ENCODE data around the gene PDE4D. TPM values are rescaled to one million over a fixed set of nuclear protein-coding genes. Genes with fewer than 3 reads are reported as not detected.

The PDE4D gene
- total and polyA plus RNA-seq, 3 donors from 2014 or later: 7.8 to 13.9 (median 8.7) TPM

- Histone ChIP-seq H3K9me3 (no peaks in the 10 kb centered on the region), H3K4me1 (no peaks in the 10 kb centered on the region), H3K4me3 (no peak overlapping the region), H3K36me3 (ENCODE audit: low read depth, missing control alignments) (no peaks in the 10 kb centered on the region), H3K27me3 (no peaks in the 10 kb centered on the region), H3K27ac (no peak overlapping the region)
- intact Hi-C loops (cut with DNase I; ENCODE audit: low total_unique reads): no loop called here
- no peak for DNase-seq
- WGBS, 2 donors: 85 to 97% methylated on average over 2 of the region's 2 CpGs
- no peak for TF ChIP-seq POLR2A (IDR thresholded peaks at IDR 0.05)
- no peak for TF ChIP-seq CTCF (IDR thresholded peaks at IDR 0.05)
Measured at GRCh38 chr5:59152701-59153245, 740.8 kb downstream of the PDE4D start.

GRCh38 chr5:59151162-59151889, 742.2 kb downstream of the PDE4D start:
- intact Hi-C loops (cut with DNase I; ENCODE audit: low total_unique reads): no loop called here
- no peak for DNase-seq
- no peaks in the 10 kb centered on the region for H3K36me3 ChIP-seq (ENCODE audit: low read depth, missing control alignments)
- TF ChIP-seq POLR2A (IDR thresholded peaks at IDR 0.05): no peak
- no peak for TF ChIP-seq CTCF (IDR thresholded peaks at IDR 0.05)
- no peaks in the 10 kb centered on the region for H3K9me3 ChIP-seq
- no peak overlapping the region for H3K4me3 ChIP-seq
- WGBS, 2 donors: 85 to 87% methylated on average over 3 of the region's 3 CpGs
- H3K27me3 ChIP-seq: no peaks in the 10 kb centered on the region
- H3K4me1 ChIP-seq: no peaks in the 10 kb centered on the region
- H3K27ac ChIP-seq: no peak overlapping the region

- Histone ChIP-seq H3K4me1 (no peaks in the 10 kb centered on the region), H3K4me3 (no peak overlapping the region), H3K27ac (no peak overlapping the region), H3K27me3 (no peaks in the 10 kb centered on the region), H3K9me3 (no peaks in the 10 kb centered on the region), H3K36me3 (ENCODE audit: low read depth, missing control alignments) (no peaks in the 10 kb centered on the region)
- WGBS, 2 donors: 100% methylated on average over 1 of the region's 1 CpG
- no peak for DNase-seq
- TF ChIP-seq POLR2A (IDR thresholded peaks at IDR 0.05) (no peak), CTCF (IDR thresholded peaks at IDR 0.05) (no peak)
- intact Hi-C loops (cut with DNase I; ENCODE audit: low total_unique reads): no loop called here
Measured at GRCh38 chr5:59149827-59150226, 743.7 kb downstream of the PDE4D start.

- intact Hi-C loops (cut with DNase I; ENCODE audit: low total_unique reads): no loop called here
- TF ChIP-seq CTCF (IDR thresholded peaks at IDR 0.05): no peak
- WGBS, 2 donors: 88 to 91% methylated on average over 4 of the region's 4 CpGs
- Histone ChIP-seq H3K27me3 (no peaks in the 10 kb centered on the region), H3K4me1 (no peaks in the 10 kb centered on the region), H3K4me3 (no peak overlapping the region), H3K9me3 (no peaks in the 10 kb centered on the region), H3K27ac (no peak overlapping the region), H3K36me3 (ENCODE audit: low read depth, missing control alignments) (no peaks in the 10 kb centered on the region)
- DNase-seq: no peak
Measured at GRCh38 chr5:59149271-59149670, 744.3 kb downstream of the PDE4D start.

- no peak overlapping the region for H3K27ac ChIP-seq
- no peak for DNase-seq
- intact Hi-C loops (cut with DNase I; ENCODE audit: low total_unique reads): no loop called here
- 89 to 90% methylated on average over 3 of the region's 3 CpGs for WGBS, 2 donors
- no peaks in the 10 kb centered on the region for H3K4me1 ChIP-seq
- H3K36me3 ChIP-seq (ENCODE audit: low read depth, missing control alignments): no peaks in the 10 kb centered on the region
- H3K27me3 ChIP-seq: no peaks in the 10 kb centered on the region
- no peaks in the 10 kb centered on the region for H3K9me3 ChIP-seq
- TF ChIP-seq CTCF (IDR thresholded peaks at IDR 0.05): no peak
- TF ChIP-seq POLR2A (IDR thresholded peaks at IDR 0.05): no peak
- no peak overlapping the region for H3K4me3 ChIP-seq
Measured at GRCh38 chr5:59146729-59147128, 746.8 kb downstream of the PDE4D start.
